ENCODE measurements around the gene CACNA1B. TPM values are rescaled to one million over a fixed set of nuclear protein-coding genes. Genes with fewer than 3 reads are reported as not detected.
A peak's percentile ranks its signal among the peaks of the same experiment; 100 is the strongest.
"Not testable (repeated sequence)": the region's sequence is repeated elsewhere in the genome, so short reads cannot be mapped to it uniquely, and the experiment has no call there.

Gene CACNA1B
- total RNA-seq, 1 experiment from 2014 or later, result 7.8 TPM

- TF ChIP-seq CTCF (conservative IDR thresholded peaks at IDR 0.05), result no peak
- H3K4me1 ChIP-seq (ENCODE audit: insufficient read depth, low read length), result no peaks in the 10 kb centered on the region
- H3K9me3 ChIP-seq (ENCODE audit: control insufficient read depth, low read depth, low read length), result no peaks in the 10 kb centered on the region
- H3K4me3 Mint-ChIP-seq, result no peak overlapping the region
- no peak overlapping the region for H2BK120ac ChIP-seq (ENCODE audit: low read depth, low read length, poor library complexity, severe bottlenecking)
- H2BK12ac ChIP-seq (ENCODE audit: insufficient read length, low read depth, low read length), result no peak overlapping the region
- H3T11ph ChIP-seq (ENCODE audit: low read length), result no peak overlapping the region
- no peaks in the 10 kb centered on the region for H3K23me2 ChIP-seq (ENCODE audit: insufficient read length, low read depth, low read length, poor library complexity, severe bottlenecking)
- no peak overlapping the region for H3K9ac ChIP-seq (ENCODE audit: extremely low read depth, insufficient read length, low read length)
- no peak overlapping the region for H2AFZ ChIP-seq (ENCODE audit: low read length)
- H4K8ac ChIP-seq (replicated peaks; ENCODE audit: insufficient read length, low read depth, low read length), result no peak overlapping the region
- peaks cover 0 to 8% (median 2%) of the 10 kb centered on the region in 3 experiments; a peak in 4 of 7 replicates for H3K36me3 Mint-ChIP-seq (ENCODE audit: insufficient read depth in 1 of 3, low read depth in 3 of 3)
- H2BK20ac ChIP-seq (ENCODE audit: low read depth, low read length, poor library complexity, severe bottlenecking), result no peak overlapping the region
- peak overlapping the region in 2 of 3 experiments; percentile 2 to 86; a peak in 2 of 7 replicates for H3K27ac Mint-ChIP-seq
- no peak overlapping the region for H3K27ac ChIP-seq (ENCODE audit: insufficient read length, low read depth, low read length)
- no peak overlapping the region for H4K91ac ChIP-seq (ENCODE audit: insufficient read length, low read depth, low read length)
- no peaks in the 10 kb centered on the region for H3K27me3 ChIP-seq (ENCODE audit: insufficient read depth, low read length)
- no peak overlapping the region for H3K14ac ChIP-seq (ENCODE audit: insufficient read depth, low read length)
- no peaks in the 10 kb centered on the region for H4K20me1 ChIP-seq (ENCODE audit: control insufficient read depth, insufficient read depth, insufficient read length)
- H3K18ac ChIP-seq (ENCODE audit: insufficient read length, low read depth, low read length), result no peak overlapping the region
- no peak overlapping the region for H4K5ac ChIP-seq (ENCODE audit: insufficient read length, low read depth, low read length)
- no peaks in the 10 kb centered on the region; a peak in 1 of 5 replicates for H3K9me3 Mint-ChIP-seq
- no peaks in the 10 kb centered on the region for H3K79me2 ChIP-seq (ENCODE audit: insufficient read depth, low read length)
- H3K56ac ChIP-seq (ENCODE audit: insufficient read length, low read depth, low read length), result no peak overlapping the region
- H3K23ac ChIP-seq (ENCODE audit: insufficient read length, low read depth, low read length), result no peak overlapping the region
- H3K4me2 ChIP-seq (ENCODE audit: insufficient read depth, insufficient read length, low read length), result no peak overlapping the region
- H3K4ac ChIP-seq (ENCODE audit: low read depth, low read length), result no peak overlapping the region
- no peak overlapping the region for H2AK5ac ChIP-seq (ENCODE audit: insufficient read length, low read length)
- no peak overlapping the region for H2BK5ac ChIP-seq (ENCODE audit: insufficient read length, low read length)
- H3K79me1 ChIP-seq (ENCODE audit: insufficient read depth, low read depth, low read length, poor library complexity, severe bottlenecking), result no peaks in the 10 kb centered on the region
- no peak for DNase-seq
- H3K27me3 Mint-ChIP-seq (ENCODE audit: low read depth), result no peaks in the 10 kb centered on the region; the same call in 1 of the 2 replicates
- WGBS (ENCODE audit: extremely low coverage, insufficient read length, low lambda C conversion rate), result no CpG with 5 or more reads among the region's 13 CpGs
- H2BK15ac ChIP-seq (ENCODE audit: low read depth, low read length), result no peak overlapping the region
- H3K4me1 Mint-ChIP-seq, result 0 out of 4 replicates have a peak, but pooled peaks cover 0 to 2% of the 10 kb centered on the region in 2 experiments
These were observed 139.6 kb downstream of the CACNA1B start for GRCh38 chr9:138017200-138017599.

- DNase-seq; H3K4me1 ChIP-seq (ENCODE audit: insufficient read depth, low read length); H2BK20ac ChIP-seq (ENCODE audit: low read depth, low read length, poor library complexity, severe bottlenecking); H2BK12ac ChIP-seq (ENCODE audit: insufficient read length, low read depth, low read length); H4K8ac ChIP-seq (replicated peaks; ENCODE audit: insufficient read length, low read depth, low read length); H3K18ac ChIP-seq (ENCODE audit: insufficient read length, low read depth, low read length); H3K23me2 ChIP-seq (ENCODE audit: insufficient read length, low read depth, low read length, poor library complexity, severe bottlenecking); H3K79me1 ChIP-seq (ENCODE audit: insufficient read depth, low read depth, low read length, poor library complexity, severe bottlenecking); H2BK5ac ChIP-seq (ENCODE audit: insufficient read length, low read length); H3K23ac ChIP-seq (ENCODE audit: insufficient read length, low read depth, low read length); H3K9me3 ChIP-seq (ENCODE audit: control insufficient read depth, low read depth, low read length); H3K79me2 ChIP-seq (ENCODE audit: insufficient read depth, low read length); H3K4ac ChIP-seq (ENCODE audit: low read depth, low read length); H3K4me2 ChIP-seq (ENCODE audit: insufficient read depth, insufficient read length, low read length); H3K56ac ChIP-seq (ENCODE audit: insufficient read length, low read depth, low read length); H3K27me3 Mint-ChIP-seq (ENCODE audit: low read depth); H3K27me3 ChIP-seq (ENCODE audit: insufficient read depth, low read length); H3K27ac Mint-ChIP-seq; H3K9ac ChIP-seq (ENCODE audit: extremely low read depth, insufficient read length, low read length); H2AK5ac ChIP-seq (ENCODE audit: insufficient read length, low read length); H3K14ac ChIP-seq (ENCODE audit: insufficient read depth, low read length); H3K4me1 Mint-ChIP-seq; H3K9me3 Mint-ChIP-seq; H2AFZ ChIP-seq (ENCODE audit: low read length); H3K4me3 Mint-ChIP-seq; H4K91ac ChIP-seq (ENCODE audit: insufficient read length, low read depth, low read length); H3K27ac ChIP-seq (ENCODE audit: insufficient read length, low read depth, low read length); H3T11ph ChIP-seq (ENCODE audit: low read length); H2BK120ac ChIP-seq (ENCODE audit: low read depth, low read length, poor library complexity, severe bottlenecking); H4K5ac ChIP-seq (ENCODE audit: insufficient read length, low read depth, low read length); H4K20me1 ChIP-seq (ENCODE audit: control insufficient read depth, insufficient read depth, insufficient read length); H3K36me3 Mint-ChIP-seq (ENCODE audit: insufficient read depth in 1 of 3, low read depth in 3 of 3); H2BK15ac ChIP-seq (ENCODE audit: low read depth, low read length): not testable (repeated sequence)
- WGBS (ENCODE audit: extremely low coverage, insufficient read length, low lambda C conversion rate), result no CpG with 5 or more reads among the region's 10 CpGs
These were observed 141.9 kb downstream of the CACNA1B start for GRCh38 chr9:138019514-138019913.
